H1 (cell line): ENCODE measurements around the gene PRKAB1. TPM values are rescaled to one million over a fixed set of nuclear protein-coding genes. Genes with fewer than 3 reads are reported as not detected.
"Not testable (repeated sequence)": the region's sequence is repeated elsewhere in the genome, so short reads cannot be mapped to it uniquely, and the experiment has no call there.

ENCODE experiments used
- CTCF ChIA-PET: fragments of 300-600 bp; sonication (Branson Sonifier 250); formaldehyde crosslinking; loops from one replicate; lab custom pipeline; 2021; ENCODE audit not compliant: partially characterized antibody; lab: Charles Lee
- POLR2A ChIA-PET: fragments of 300-600 bp; sonication (Branson Sonifier 250); formaldehyde crosslinking; loops from one replicate; lab custom pipeline; 2021; ENCODE audit warnings: inconsistent platforms; ENCODE audit not compliant: partially characterized antibody; lab: Charles Lee
- DNase-seq, 2 experiments: peaks; one replicate each; pipeline versions ENCODE4 v3.0.0 to v3.0.0-alpha.2; 2010 to 2022; ENCODE audit warnings: low spot score in 2 of 2, low read depth in 1 of 2, mixed read lengths in 1 of 2
- FAIRE-seq: peaks from 2 replicates; lab custom pipeline; 2011; peaks lifted over from hg19 to GRCh38; lab: Jason Lieb, UNC
- H2AFZ ChIP-seq: 2 replicates; pipeline ENCODE4 v1.8.1; 2012; ENCODE audit warnings: low read length, inconsistent platforms
- H2AK5ac ChIP-seq: 2 replicates; pipeline ENCODE4 v1.6.1; 2013; ENCODE audit warnings: low read depth, low read length
- H2BK120ac ChIP-seq: replicated peaks from 2 replicates; pipeline ENCODE3; 2013; ENCODE audit warnings: low read depth, low read length, inconsistent platforms
- H2BK12ac ChIP-seq: 2 replicates; pipeline ENCODE4 v1.6.1; 2013; ENCODE audit warnings: low read depth, low read length
- H2BK15ac ChIP-seq: 2 replicates; pipeline ENCODE4 v1.6.1; 2013; ENCODE audit warnings: low read length
- H2BK20ac ChIP-seq: 2 replicates; pipeline ENCODE4 v1.6.1; 2013; ENCODE audit warnings: low read length
- H2BK5ac ChIP-seq: 2 replicates; pipeline ENCODE4 v1.6.1; 2013; ENCODE audit warnings: low read depth, low read length
- H3K14ac ChIP-seq: 2 replicates; pipeline ENCODE4 v1.6.1; 2013; ENCODE audit warnings: inconsistent platforms; ENCODE audit not compliant: insufficient read length
- H3K18ac ChIP-seq: 2 replicates; pipeline ENCODE4 v1.6.1; 2013; ENCODE audit warnings: low read length; ENCODE audit errors: extremely low read depth
- H3K23ac ChIP-seq: 2 replicates; pipeline ENCODE4 v1.6.1; 2013; ENCODE audit warnings: inconsistent platforms; ENCODE audit not compliant: insufficient read length
- H3K23me2 ChIP-seq: 2 replicates; pipeline ENCODE4 v1.6.1; 2013; ENCODE audit warnings: low read depth, low read length
- H3K27ac ChIP-seq: 2 replicates; pipeline ENCODE4 v1.6.1; 2011; ENCODE audit warnings: low read depth, low read length, inconsistent platforms
- H3K27me3 ChIP-seq, 4 experiments: replicated peaks in 1 of 4; 1 replicate in 1 of 4; 2 replicates in 3 of 4; pipeline versions ENCODE4 v1.6.1 to v1.8.1; 2011 to 2013; ENCODE audit warnings: low read length in 3 of 4, mild to moderate bottlenecking in 3 of 4, inconsistent platforms in 2 of 4, mixed read lengths in 2 of 4, moderate library complexity in 1 of 4; ENCODE audit not compliant: control insufficient read depth in 3 of 4, insufficient read depth in 3 of 4; ENCODE audit errors: extremely low read depth in 1 of 4
- H3K36me3 ChIP-seq, 4 experiments: 2 replicates each; pipeline versions ENCODE4 v1.6.1 to v1.8.1; 2011 to 2013; ENCODE audit warnings: mild to moderate bottlenecking in 4 of 4, low read length in 3 of 4, moderate library complexity in 2 of 4, control low read depth in 1 of 4, inconsistent platforms in 1 of 4; ENCODE audit not compliant: insufficient read depth in 4 of 4, control insufficient read depth in 2 of 4
- H3K4ac ChIP-seq: replicated peaks from 2 replicates; pipeline ENCODE3; 2013; ENCODE audit warnings: low read length, low read depth, mixed read lengths, inconsistent platforms; ENCODE audit not compliant: insufficient read length
- H3K4me1 ChIP-seq, 4 experiments: replicated peaks in 1 of 4; 1 replicate in 1 of 4; 2 replicates in 3 of 4; pipeline versions ENCODE4 v1.6.1 to v1.8.1; 2011 to 2013; ENCODE audit warnings: low read length in 3 of 4, inconsistent platforms in 2 of 4, mixed read lengths in 1 of 4; ENCODE audit not compliant: insufficient read depth in 4 of 4, control insufficient read depth in 3 of 4
- H3K4me2 ChIP-seq, 2 experiments: 2 replicates each; pipeline versions ENCODE4 v1.6.1 to v1.8.1; 2011 to 2013; ENCODE audit warnings: low read depth in 2 of 2, low read length in 2 of 2, control low read depth in 1 of 2, inconsistent platforms in 1 of 2, mild to moderate bottlenecking in 1 of 2; ENCODE audit not compliant: insufficient read depth in 1 of 2
- H3K4me3 ChIP-seq, 4 experiments: fragments of 200-600, 300-600 bp in 1 of 4; sonication (generic), shearing (Covaris generic), sonication (Bioruptor Twin) in 1 of 4; 2 replicates each; pipeline versions ENCODE4 v1.5.1 to v1.8.1; 2011 to 2016; ENCODE audit warnings: low read length in 4 of 4, low read depth in 3 of 4, control low read depth in 2 of 4, inconsistent platforms in 2 of 4, mild to moderate bottlenecking in 2 of 4, mixed read lengths in 1 of 4, moderate library complexity in 1 of 4; ENCODE audit not compliant: insufficient read depth in 2 of 4; ENCODE audit errors: extremely low read depth in 1 of 4
- H3K56ac ChIP-seq: replicated peaks from 2 replicates; pipeline ENCODE3; 2013; ENCODE audit warnings: low read depth, mild to moderate bottlenecking, mixed read lengths, low read length, inconsistent platforms; ENCODE audit not compliant: insufficient read length
- H3K79me1 ChIP-seq: 2 replicates; pipeline ENCODE4 v1.6.1; 2013; ENCODE audit warnings: low read depth, low read length, control low read depth
- H3K79me2 ChIP-seq, 2 experiments: 2 replicates each; pipeline versions ENCODE4 v1.6.1 to v1.8.1; 2012 to 2013; ENCODE audit warnings: low read length in 2 of 2, mild to moderate bottlenecking in 2 of 2, inconsistent platforms in 1 of 2; ENCODE audit not compliant: insufficient read depth in 2 of 2, control insufficient read depth in 1 of 2
- H3K9ac ChIP-seq, 4 experiments: replicated peaks in 1 of 4; 1 replicate in 1 of 4; 2 replicates in 3 of 4; pipeline versions ENCODE4 v1.6.1 to v1.8.1; 2011 to 2013; ENCODE audit warnings: low read depth in 3 of 4, low read length in 3 of 4, control low read depth in 2 of 4, mild to moderate bottlenecking in 2 of 4, moderate library complexity in 2 of 4, inconsistent platforms in 1 of 4; ENCODE audit errors: extremely low read depth in 1 of 4
- H3K9me3 ChIP-seq, 2 experiments: 2 replicates each; pipeline versions ENCODE4 v1.6.1 to v1.8.1; 2012 to 2013; ENCODE audit warnings: mild to moderate bottlenecking in 2 of 2, moderate library complexity in 2 of 2, control low read depth in 1 of 2, inconsistent platforms in 1 of 2, low read depth in 1 of 2, low read length in 1 of 2, mixed read lengths in 1 of 2; ENCODE audit not compliant: insufficient read depth in 2 of 2
- H4K20me1 ChIP-seq, 2 experiments: replicated peaks in 1 of 2; 2 replicates each; pipeline versions ENCODE3 to v1.8.1; 2011 to 2013; ENCODE audit warnings: inconsistent platforms in 2 of 2, low read length in 2 of 2, mild to moderate bottlenecking in 1 of 2; ENCODE audit not compliant: insufficient read depth in 2 of 2, control insufficient read depth in 1 of 2
- H4K5ac ChIP-seq: 2 replicates; pipeline ENCODE4 v1.6.1; 2013; ENCODE audit warnings: low read length, low read depth, mixed read lengths, inconsistent platforms; ENCODE audit not compliant: insufficient read length
- H4K8ac ChIP-seq: 2 replicates; pipeline ENCODE4 v1.8.0; 2013; ENCODE audit warnings: mild to moderate bottlenecking, moderate library complexity, low read length, inconsistent platforms; ENCODE audit not compliant: insufficient read depth; ENCODE audit errors: extremely low read depth
- H4K91ac ChIP-seq: replicated peaks from 2 replicates; pipeline ENCODE3; 2013; ENCODE audit warnings: low read length, mixed read lengths, inconsistent platforms; ENCODE audit not compliant: insufficient read length
- WGBS, 2 experiments: shearing (Covaris generic) in 1 of 2; methylation state at CpG; one replicate each; pipeline versions ENCODE4 v1.1.6 to v1.1.7; 2013 to 2015; ENCODE audit warnings: low lambda C conversion rate in 2 of 2, mixed read lengths in 2 of 2, inconsistent platforms in 1 of 2, low coverage in 1 of 2, missing lambda C conversion rate in 1 of 2; ENCODE audit not compliant: insufficient replicate concordance in 2 of 2, insufficient coverage in 1 of 2, insufficient read length in 1 of 2; ENCODE audit errors: extremely low coverage in 1 of 2, missing lambda C conversion rate in 1 of 2; 5-methylcytosine and 5-hydroxymethylcytosine counted together
- polyA plus RNA-seq, 7 experiments: library from polyadenylated mRNA; depleted of rRNA in 3 of 7; stranded (reverse) in 5 of 7; unstranded in 2 of 7; fragments of >200 nt in 5 of 7; fragments of 200-250 nt in 2 of 7; gene quantifications; 1 replicate in 5 of 7; 2 replicates in 1 of 7; 4 replicates in 1 of 7; pipeline versions ENCODE4 v1.2.1 to v1.2.3, GENCODE V29; 2011 to 2013; ENCODE audit warnings: missing spikeins in 2 of 7, mixed read lengths in 2 of 7
- total RNA-seq: library from RNA; stranded (reverse); fragmentation: NEBNext Ultra II Directional; extraction: Animal tissue kit (Norgen Biotek cat#: 25700); gene quantifications from 2 replicates; pipeline ENCODE4 v1.2.1, GENCODE V29; 2021

The PRKAB1 gene
- total and polyA plus RNA-seq, 2 of the 8 experiments (the other 6 are each of a cell fraction or from before 2014, with no cell fraction given) = 24.0 to 32.1 TPM

DNA sequence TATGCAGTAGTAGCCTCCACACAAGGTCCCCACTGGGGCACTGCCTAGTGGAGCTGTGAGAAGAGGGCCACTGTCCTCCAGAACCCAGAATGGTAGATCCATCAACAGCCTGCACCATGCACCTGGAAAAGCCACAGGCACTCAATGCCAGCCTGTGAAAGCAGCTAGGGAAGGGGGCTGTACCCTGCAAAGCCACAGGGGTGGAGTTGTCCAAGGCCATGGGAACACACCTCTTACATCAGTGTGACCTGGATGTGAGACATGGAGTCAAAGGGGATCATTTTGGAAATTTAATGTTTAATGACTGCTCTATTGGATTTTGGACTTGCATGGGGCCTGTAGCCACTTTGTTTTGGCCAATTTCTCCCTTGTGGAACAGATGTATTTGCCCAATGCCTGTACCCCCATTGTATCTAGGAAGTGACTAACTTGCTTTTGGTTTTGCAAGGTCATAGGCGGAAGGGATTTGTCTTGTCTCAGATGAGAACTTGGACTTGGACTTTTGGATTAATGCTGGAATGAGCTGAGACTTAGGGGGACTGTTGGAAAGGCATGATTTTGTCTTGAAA is 49.5 kb upstream of the PRKAB1 start:
- H4K91ac ChIP-seq, DNase-seq, H4K20me1 ChIP-seq, H3K4me2 ChIP-seq, H3K79me2 ChIP-seq, H2BK12ac ChIP-seq, H2BK20ac ChIP-seq, H3K14ac ChIP-seq, H2AFZ ChIP-seq, H3K27ac ChIP-seq, H2BK120ac ChIP-seq, H3K18ac ChIP-seq, H3K9me3 ChIP-seq, H3K4me3 ChIP-seq, H3K79me1 ChIP-seq, FAIRE-seq, CTCF ChIA-PET, H4K8ac ChIP-seq, H3K36me3 ChIP-seq, H3K23me2 ChIP-seq, H3K4ac ChIP-seq, H2BK15ac ChIP-seq, H3K56ac ChIP-seq, H4K5ac ChIP-seq, H3K4me1 ChIP-seq, H3K23ac ChIP-seq, H2AK5ac ChIP-seq, H3K27me3 ChIP-seq, H2BK5ac ChIP-seq, H3K9ac ChIP-seq: not testable (repeated sequence)
- 73% methylated on average over 1 of the region's 1 CpG; no CpG with 5 or more reads in 1 of the 2 experiments for WGBS, 2 experiments
- POLR2A ChIA-PET = interaction anchor here (1.7 kb wide), 1 partner anchor 10 kb away, joined by 3 read pairs; no protein-coding TSS in a partner anchor
